Measurements from ENCODE around the gene WIF1. TPM values are rescaled to one million over a fixed set of nuclear protein-coding genes. Genes with fewer than 3 reads are reported as not detected.

Gene WIF1
- total RNA-seq, 3 donors from 2014 or later (not counting 1 experiment from before 2014, with no cell fraction given), result not detected

DNA sequence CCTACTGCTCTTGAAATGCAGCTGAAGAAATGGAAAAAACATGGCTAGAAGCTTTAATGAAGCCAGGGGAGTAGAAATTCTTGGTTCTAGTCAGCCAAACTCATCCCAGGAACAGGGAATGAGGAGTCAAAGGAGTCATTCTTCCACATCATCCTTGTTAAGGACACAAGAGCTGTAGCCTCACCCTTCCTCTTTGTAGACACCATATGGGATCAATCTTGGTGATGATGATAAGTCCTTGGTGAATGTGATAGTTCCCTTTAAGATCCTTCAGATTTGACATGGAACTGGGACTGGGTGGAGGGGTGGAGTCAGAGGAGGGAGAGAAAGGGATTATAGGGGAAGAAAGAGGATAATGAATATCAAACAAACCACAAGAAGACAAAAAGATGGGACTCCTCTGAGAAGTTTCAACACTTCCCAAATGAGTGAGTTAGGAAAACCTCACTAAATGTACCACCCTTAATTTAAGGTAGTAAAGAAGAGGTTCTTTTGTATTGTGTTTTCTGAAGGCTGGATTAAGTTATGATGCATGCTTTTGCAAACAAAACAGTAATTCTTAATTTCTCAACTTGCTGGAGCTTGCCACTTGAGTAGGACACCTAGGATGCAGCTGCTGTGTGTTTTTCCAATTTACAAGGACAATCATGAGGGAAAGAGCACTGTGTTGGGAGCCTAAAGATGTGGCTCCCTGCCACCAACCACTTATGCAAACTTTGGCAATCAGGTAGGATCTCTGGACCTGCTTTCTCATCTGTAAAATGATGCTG, 104.0 kb downstream of the WIF1 start:
- no peaks in the 10 kb centered on the region for H3K4me1 Mint-ChIP-seq
- H3K27me3 Mint-ChIP-seq (ENCODE audit: low read depth in 2 of 2), result peaks cover 16 to 20% of the 10 kb centered on the region in 2 donors
- Histone ChIP-seq H3K4me3 (ENCODE audit: low read length) (no peak overlapping the region), H3K4me1 (ENCODE audit: control insufficient read depth, insufficient read depth, low read length) (no peaks in the 10 kb centered on the region), H3K9me3 (ENCODE audit: control insufficient read depth, insufficient read depth, low read length) (no peaks in the 10 kb centered on the region), H3K27ac (ENCODE audit: low read length) (no peak overlapping the region), H3K27me3 (ENCODE audit: control insufficient read depth, insufficient read depth, low read length) (no peaks in the 10 kb centered on the region), H3K36me3 (ENCODE audit: control insufficient read depth, insufficient read depth, low read length) (no peaks in the 10 kb centered on the region)
- no peak overlapping the region for H3K27ac Mint-ChIP-seq
- DNase-seq, result no peak
- no peaks in the 10 kb centered on the region for H3K9me3 Mint-ChIP-seq
- TF ChIP-seq, protein P1, sequence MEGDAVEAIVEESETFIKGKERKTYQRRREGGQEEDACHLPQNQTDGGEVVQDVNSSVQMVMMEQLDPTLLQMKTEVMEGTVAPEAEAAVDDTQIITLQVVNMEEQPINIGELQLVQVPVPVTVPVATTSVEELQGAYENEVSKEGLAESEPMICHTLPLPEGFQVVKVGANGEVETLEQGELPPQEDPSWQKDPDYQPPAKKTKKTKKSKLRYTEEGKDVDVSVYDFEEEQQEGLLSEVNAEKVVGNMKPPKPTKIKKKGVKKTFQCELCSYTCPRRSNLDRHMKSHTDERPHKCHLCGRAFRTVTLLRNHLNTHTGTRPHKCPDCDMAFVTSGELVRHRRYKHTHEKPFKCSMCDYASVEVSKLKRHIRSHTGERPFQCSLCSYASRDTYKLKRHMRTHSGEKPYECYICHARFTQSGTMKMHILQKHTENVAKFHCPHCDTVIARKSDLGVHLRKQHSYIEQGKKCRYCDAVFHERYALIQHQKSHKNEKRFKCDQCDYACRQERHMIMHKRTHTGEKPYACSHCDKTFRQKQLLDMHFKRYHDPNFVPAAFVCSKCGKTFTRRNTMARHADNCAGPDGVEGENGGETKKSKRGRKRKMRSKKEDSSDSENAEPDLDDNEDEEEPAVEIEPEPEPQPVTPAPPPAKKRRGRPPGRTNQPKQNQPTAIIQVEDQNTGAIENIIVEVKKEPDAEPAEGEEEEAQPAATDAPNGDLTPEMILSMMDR (IDR thresholded peaks at IDR 0.05), result no peak
- no peak for ATAC-seq
- no peaks in the 10 kb centered on the region for H3K36me3 Mint-ChIP-seq
- intact Hi-C loops (cut with micrococcal nuclease), result no loop called here
- no peak overlapping the region for H3K4me3 Mint-ChIP-seq

DNA sequence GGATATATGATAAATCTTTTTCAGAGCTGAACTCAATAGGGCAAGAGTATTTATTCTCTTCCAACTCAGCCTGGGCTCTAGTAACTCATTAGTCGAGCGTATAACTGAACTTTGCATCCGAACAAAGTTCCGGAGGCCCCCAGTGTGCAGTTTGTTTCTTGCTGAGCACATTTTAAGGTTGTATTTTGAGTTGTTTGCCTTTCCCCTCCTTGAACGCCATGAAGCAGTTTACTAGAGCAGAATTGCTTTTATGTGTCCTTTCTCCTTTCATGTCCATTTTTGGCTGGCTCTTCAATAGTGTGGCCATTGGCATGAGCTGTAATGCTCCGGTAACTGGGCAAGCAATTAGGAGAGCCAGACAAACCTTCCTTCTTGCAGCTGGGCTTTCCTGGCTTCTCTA, 105.3 kb downstream of the WIF1 start:
- Mint-ChIP-seq H3K27me3 (ENCODE audit: low read depth in 2 of 2) (peaks cover 16 to 27% of the 10 kb centered on the region in 2 donors), H3K4me1 (no peaks in the 10 kb centered on the region), H3K9me3 (no peaks in the 10 kb centered on the region), H3K4me3 (no peak overlapping the region), H3K27ac (no peak overlapping the region), H3K36me3 (no peaks in the 10 kb centered on the region)
- H3K4me3 ChIP-seq (ENCODE audit: low read length), result no peak overlapping the region
- no peak overlapping the region for H3K27ac ChIP-seq (ENCODE audit: low read length)
- H3K4me1 ChIP-seq (ENCODE audit: control insufficient read depth, insufficient read depth, low read length), result no peaks in the 10 kb centered on the region
- intact Hi-C loops (cut with micrococcal nuclease), result no loop called here
- H3K27me3 ChIP-seq (ENCODE audit: control insufficient read depth, insufficient read depth, low read length), result no peaks in the 10 kb centered on the region
- no peak for DNase-seq
- H3K36me3 ChIP-seq (ENCODE audit: control insufficient read depth, insufficient read depth, low read length), result no peaks in the 10 kb centered on the region
- WGBS (ENCODE audit: insufficient coverage), result 95% methylated on average over 6 of the region's 6 CpGs
- no peaks in the 10 kb centered on the region for H3K9me3 ChIP-seq (ENCODE audit: control insufficient read depth, insufficient read depth, low read length)
- TF ChIP-seq, protein P1 (IDR thresholded peaks at IDR 0.05), result no peak
- no peak for ATAC-seq

DNA sequence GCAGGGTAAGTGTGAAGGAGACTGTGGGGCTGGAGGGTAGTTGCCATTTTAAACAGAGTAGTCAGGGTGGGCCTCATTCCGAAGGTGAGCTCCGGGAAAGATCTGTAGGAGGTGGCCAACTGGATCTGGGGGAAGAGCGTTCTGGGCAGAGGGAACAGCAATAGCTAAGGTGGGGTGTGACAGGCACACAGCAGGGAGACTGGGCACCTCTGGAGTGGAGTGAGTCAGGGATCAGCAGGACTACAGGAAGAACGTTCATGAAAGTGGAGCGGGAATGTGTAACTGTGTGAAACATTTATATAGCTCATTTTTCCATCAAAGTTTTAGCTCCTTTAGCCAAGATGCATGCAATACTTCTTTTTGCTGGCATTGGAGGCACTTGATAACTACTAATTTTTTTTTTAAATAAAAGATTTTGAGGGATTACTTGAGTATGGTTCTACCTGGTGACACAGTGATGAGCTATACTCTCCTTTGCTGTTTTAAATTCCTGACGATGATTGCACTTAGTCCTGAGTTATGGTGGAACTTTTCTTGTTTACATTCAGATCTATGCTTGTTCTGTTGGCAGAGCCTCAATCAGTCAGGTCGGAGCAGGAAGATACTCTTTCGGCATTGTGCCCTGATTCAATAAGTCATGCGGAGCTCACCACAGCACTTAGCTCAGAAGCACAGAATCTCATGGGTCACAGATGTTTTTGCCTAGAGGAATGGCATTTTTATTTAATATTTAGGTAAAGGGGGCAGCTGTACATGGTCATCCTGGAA, 106.4 kb downstream of the WIF1 start:
- H3K36me3 Mint-ChIP-seq, result no peaks in the 10 kb centered on the region
- H3K4me3 Mint-ChIP-seq, result no peak overlapping the region
- H3K9me3 ChIP-seq (ENCODE audit: control insufficient read depth, insufficient read depth, low read length), result no peaks in the 10 kb centered on the region
- no peak overlapping the region for H3K4me3 ChIP-seq (ENCODE audit: low read length)
- H3K4me1 Mint-ChIP-seq, result no peaks in the 10 kb centered on the region
- peaks cover 16 to 27% of the 10 kb centered on the region in 2 donors for H3K27me3 Mint-ChIP-seq (ENCODE audit: low read depth in 2 of 2)
- TF ChIP-seq, protein P1 (IDR thresholded peaks at IDR 0.05), result no peak
- H3K36me3 ChIP-seq (ENCODE audit: control insufficient read depth, insufficient read depth, low read length), result no peaks in the 10 kb centered on the region
- DNase-seq (no peak), ATAC-seq (no peak)
- no peak overlapping the region for H3K27ac Mint-ChIP-seq
- H3K27me3 ChIP-seq (ENCODE audit: control insufficient read depth, insufficient read depth, low read length), result no peaks in the 10 kb centered on the region
- no peaks in the 10 kb centered on the region for H3K9me3 Mint-ChIP-seq
- H3K4me1 ChIP-seq (ENCODE audit: control insufficient read depth, insufficient read depth, low read length), result no peaks in the 10 kb centered on the region
- WGBS (ENCODE audit: insufficient coverage), result 90% methylated on average over 9 of the region's 9 CpGs
- intact Hi-C loops (cut with micrococcal nuclease), result no loop called here
- no peak overlapping the region for H3K27ac ChIP-seq (ENCODE audit: low read length)
